H54 (cell line): ENCODE data around the gene RBM33.
A peak's percentile ranks its signal among the peaks of the same experiment; 100 is the strongest.
"Not testable (repeated sequence)": the region's sequence is repeated elsewhere in the genome, so short reads cannot be mapped to it uniquely, and the experiment has no call there.

Experiments used
- DNase-seq: peaks from one replicate; pipeline ENCODE4 v3.0.0; 2011; ENCODE audit warnings: low spot score, mixed read lengths; ENCODE audit not compliant: insufficient read length
- FAIRE-seq: peaks from 3 replicates; lab custom pipeline; 2011; peaks lifted over from hg19 to GRCh38; lab: Jason Lieb, UNC
- POLR2A ChIP-seq: IDR thresholded peaks from 2 replicates; pipeline ENCODE4 v1.6.1; 2011; ENCODE audit warnings: low read depth, mild to moderate bottlenecking, low read length

The RBM33 gene

GRCh38 chr7:155611808-155612447 is 32.5 kb upstream of the RBM33 start:
- DNase-seq = no peak
- no peak for FAIRE-seq
- TF ChIP-seq POLR2A = no peak

GRCh38 chr7:155612658-155613057 is 31.8 kb upstream of the RBM33 start:
- FAIRE-seq (no peak), DNase-seq (no peak)

GRCh38 chr7:155615085-155615484 is 29.4 kb upstream of the RBM33 start:
- FAIRE-seq = not testable (repeated sequence)

More at GRCh38 chr7:155612658-155613057, 31.8 kb upstream of the RBM33 start:
- no peak for TF ChIP-seq POLR2A

GRCh38 chr7:155618708-155619633 is 25.5 kb upstream of the RBM33 start:
- TF ChIP-seq POLR2A = no peak
- FAIRE-seq = no peak
- peak; percentile 35 for DNase-seq

More at GRCh38 chr7:155615085-155615484, 29.4 kb upstream of the RBM33 start:
- DNase-seq = not testable (repeated sequence)

DNA sequence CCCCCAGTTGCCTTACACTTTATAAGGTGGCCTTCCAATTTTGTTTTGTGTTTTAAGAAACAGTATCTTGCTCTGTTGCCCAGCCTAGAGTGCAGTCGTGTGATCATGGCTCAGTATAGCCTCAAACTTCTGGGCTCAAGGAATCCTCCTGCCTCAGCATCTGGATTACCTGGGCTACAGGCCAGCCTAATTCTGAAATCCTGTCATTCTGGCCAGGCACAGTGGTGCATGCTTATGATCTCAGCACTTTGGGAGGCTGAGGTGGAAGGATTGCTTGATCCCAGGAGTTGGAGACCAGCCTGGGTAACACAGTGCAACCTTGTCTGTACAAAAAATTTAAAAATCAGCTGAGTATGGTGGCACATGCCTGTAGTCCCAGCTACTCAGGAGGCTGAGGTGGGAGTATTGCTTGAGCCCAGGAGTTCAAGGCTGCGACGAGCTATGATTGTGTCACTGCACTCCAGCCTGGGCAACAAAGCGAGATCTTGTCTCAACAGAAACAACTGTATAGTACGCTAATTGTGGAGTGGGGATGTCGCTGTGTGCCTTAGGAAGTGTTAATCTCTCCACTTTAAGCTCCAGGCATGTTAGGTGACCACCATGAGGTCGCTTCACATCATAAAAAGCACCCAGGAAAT is 24.7 kb upstream of the RBM33 start:
- DNase-seq (no peak), FAIRE-seq (no peak)
- TF ChIP-seq POLR2A = no peak

DNA sequence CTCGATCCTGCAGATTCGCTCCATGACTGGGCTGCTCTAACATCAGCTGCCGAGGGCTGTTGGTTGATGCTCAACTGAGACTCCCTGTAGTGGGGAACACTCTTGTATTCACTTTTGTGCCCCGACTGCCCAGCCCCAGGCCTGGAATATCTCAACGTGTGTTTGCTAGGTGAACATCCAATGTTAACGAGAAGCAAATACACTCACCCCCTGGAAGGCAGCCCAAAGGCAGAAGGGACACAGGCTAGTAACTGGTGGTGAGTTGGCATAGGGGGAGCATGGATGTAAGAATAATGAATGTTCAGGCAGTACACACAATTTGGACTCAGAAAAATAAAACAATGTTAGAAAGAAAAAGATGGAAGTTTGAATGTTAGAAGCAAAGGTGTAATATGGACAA is 24.0 kb upstream of the RBM33 start:
- no peak for TF ChIP-seq POLR2A
- DNase-seq (no peak), FAIRE-seq (no peak)

DNA sequence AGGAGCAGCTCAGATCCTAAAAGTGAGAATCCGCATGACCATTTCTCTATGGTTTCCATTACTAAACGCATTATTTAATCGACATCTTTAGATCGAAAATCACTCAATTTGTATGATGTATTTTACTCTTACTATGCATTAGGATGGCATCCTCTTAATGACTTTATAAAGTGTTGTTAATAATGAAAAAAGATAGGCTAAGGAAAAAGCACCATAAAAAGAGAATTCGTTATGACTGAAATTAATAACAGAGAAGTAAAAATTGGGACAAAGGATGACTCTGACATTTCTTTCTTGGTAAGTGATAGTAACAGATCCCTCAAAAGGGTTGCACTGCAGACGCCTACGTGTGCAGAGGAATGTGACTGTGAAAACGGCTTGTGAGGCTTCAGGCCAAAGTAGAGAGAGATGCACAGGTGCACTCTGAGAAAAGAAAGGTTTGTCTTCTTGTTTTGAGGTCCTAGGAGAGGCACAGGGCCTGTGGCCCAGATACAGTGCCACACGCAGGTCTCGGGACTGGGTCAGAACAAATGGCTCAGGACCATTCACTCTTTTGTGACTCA is 23.0 kb upstream of the RBM33 start:
- TF ChIP-seq POLR2A = no peak
- FAIRE-seq = no peak

DNA sequence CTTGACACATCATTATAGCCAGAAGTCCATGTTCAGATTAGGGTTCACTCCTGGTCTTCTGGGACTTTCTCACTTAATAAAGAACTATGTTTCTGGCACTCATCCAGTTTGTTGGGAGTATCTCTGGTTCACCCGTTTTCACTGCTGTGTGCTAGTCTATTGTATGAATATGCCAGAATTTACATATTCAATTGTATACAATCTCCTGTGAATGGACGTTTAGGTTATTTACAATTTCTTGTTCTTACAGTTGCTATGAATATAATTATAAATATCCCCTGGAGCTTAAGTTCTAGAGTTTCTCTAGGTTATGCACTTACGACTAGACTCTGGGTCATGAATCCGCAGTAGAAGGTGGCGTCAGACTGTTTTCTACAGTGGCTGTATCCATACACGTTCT is 20.0 kb upstream of the RBM33 start:
- DNase-seq = no peak
- FAIRE-seq = no peak
- no peak for TF ChIP-seq POLR2A

More for the DNA sequence above, 23.0 kb upstream of the RBM33 start:
- DNase-seq = no peak

DNA sequence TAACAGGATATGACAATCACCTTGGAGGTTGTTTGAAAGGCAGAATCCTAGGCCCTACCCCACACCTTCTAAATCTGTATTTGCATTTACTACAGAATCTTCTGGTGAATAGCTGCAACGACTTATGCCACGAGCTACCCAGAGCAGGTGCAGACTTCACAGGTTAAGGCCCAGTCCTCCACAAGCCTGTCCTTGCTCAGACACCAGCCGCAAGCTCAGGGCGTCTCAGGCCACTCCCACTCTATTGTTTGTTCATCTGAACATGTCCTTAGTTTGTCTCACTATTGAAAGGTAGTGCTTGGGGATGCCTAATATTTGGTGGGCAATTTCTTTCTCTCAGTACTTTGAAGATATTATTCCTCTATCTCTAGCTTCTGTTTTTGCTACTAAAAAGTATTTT is 18.9 kb upstream of the RBM33 start:
- TF ChIP-seq POLR2A = no peak
- DNase-seq (no peak), FAIRE-seq (no peak)

DNA sequence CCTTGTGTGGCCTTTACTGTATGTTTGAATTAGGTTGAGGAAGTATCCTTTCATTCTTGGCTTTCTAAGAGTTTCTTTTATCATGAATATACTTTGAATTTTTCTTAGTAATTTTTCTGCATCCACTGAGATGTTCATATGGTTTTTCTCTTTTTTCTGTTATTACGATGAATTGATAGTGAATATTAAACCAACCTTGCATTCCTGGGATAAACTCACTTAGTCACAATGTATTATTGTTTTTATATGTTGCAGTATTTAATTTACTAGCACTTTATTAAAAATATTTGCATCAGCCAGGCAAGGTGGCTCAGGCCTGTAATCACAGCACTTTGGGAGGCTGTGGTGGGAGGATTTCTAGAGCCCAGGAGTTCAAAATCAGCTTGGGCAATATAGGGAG is 15.3 kb upstream of the RBM33 start:
- FAIRE-seq = no peak
- TF ChIP-seq POLR2A = no peak
- DNase-seq = no peak

GRCh38 chr7:155631155-155631554 is 13.3 kb upstream of the RBM33 start:
- TF ChIP-seq POLR2A = no peak
- DNase-seq (no peak), FAIRE-seq (no peak)

DNA sequence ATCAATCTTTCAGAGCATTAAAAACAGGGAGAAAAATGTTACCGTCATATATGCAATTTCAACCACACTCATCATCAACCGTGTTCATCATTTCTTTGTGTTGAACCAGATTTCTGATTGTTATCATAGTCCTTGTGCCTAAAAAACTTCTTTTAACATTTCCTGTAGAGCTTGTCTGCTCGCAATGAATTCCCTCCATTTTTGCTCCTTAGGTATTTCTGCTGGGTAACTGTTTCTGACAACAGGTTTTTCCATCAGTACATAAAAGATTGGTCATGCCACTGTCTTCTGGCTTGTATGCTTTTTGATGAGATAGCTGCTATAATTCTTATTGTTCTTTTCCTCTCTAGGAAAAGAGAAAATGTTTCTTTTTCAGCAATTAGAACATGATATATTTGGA is 8.6 kb upstream of the RBM33 start:
- no peak for TF ChIP-seq POLR2A
- DNase-seq = no peak
- FAIRE-seq = no peak

DNA sequence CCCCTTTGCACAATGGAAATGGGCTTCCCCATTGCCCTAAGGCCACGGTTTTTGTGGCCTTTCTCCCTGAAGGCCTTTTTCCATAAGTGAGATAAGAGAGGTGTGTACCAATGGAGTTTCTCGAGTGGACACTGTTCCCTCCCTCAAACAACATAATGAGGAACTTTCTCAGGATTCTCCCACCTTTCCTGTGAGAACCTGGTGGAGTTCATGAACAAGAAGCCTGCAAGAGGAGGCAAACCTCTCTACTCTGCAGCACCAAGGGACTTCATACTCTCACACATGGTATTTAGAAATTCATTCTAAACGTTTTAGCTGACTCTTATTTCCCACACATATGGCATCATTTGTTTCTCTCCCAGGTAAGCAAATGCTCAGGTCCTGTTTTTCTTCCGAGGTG is 7.3 kb upstream of the RBM33 start:
- DNase-seq (no peak), FAIRE-seq (no peak)
- TF ChIP-seq POLR2A = no peak

DNA sequence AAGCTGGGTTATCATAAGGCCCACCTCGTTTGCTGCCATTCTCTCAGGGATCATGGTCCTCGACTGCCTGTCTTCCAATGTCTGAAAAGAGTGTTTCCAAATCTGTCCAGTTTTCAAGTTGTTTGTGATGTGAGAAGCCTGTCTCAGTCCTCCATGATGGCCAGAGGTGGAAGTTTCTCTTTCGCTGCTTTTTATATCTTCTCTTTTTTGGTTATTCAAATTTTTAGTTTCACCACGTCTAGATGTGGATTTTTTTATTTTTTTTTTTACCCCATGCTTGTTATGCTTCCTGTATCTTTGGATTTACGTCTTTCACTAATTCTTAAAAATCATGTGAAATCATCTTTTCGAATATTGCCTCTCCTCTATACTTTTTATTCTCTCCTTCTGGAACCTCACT is 6.1 kb upstream of the RBM33 start:
- DNase-seq = no peak
- no peak for TF ChIP-seq POLR2A
- no peak for FAIRE-seq
